ENCODE measurements around the gene COG5. TPM values are rescaled to one million over a fixed set of nuclear protein-coding genes. Genes with fewer than 3 reads are reported as not detected.

The COG5 gene
- total and polyA plus RNA-seq, 11 donors = 9.4 to 61.6 (median 42.1) TPM

- 96 to 100% (median 99%) methylated on average over 1 of the region's 1 CpG for WGBS, 4 donors
- no peaks in the 10 kb centered on the region for H3K27me3 ChIP-seq
- no peak for ATAC-seq
- DNase-seq = no peak
- H3K36me3 ChIP-seq = peaks cover 0 to 12% (median 0%) of the 10 kb centered on the region in 9 donors
- H3K9me3 ChIP-seq = no peaks in the 10 kb centered on the region
- no peak overlapping the region for H3K4me3 ChIP-seq
- peaks cover 0 to 10% (median 0%) of the 10 kb centered on the region in 12 donors for H3K4me1 ChIP-seq
- no peak for TF ChIP-seq POLR2A (IDR thresholded peaks at IDR 0.05)
- no peak for TF ChIP-seq CTCF (IDR thresholded peaks at IDR 0.05)
- intact Hi-C loops (cut with DNase I) = no loop called here
- no peak overlapping the region for H3K27ac ChIP-seq
Observed at GRCh38 chr7:107450970-107451369, 112.8 kb downstream of the COG5 start.

- Histone ChIP-seq H3K9me3 (no peaks in the 10 kb centered on the region), H3K36me3 (peaks cover 0 to 12% (median 0%) of the 10 kb centered on the region in 9 donors), H3K4me3 (no peak overlapping the region), H3K4me1 (peaks cover 0 to 3% (median 0%) of the 10 kb centered on the region in 12 donors), H3K27me3 (no peaks in the 10 kb centered on the region), H3K27ac (no peak overlapping the region)
- TF ChIP-seq POLR2A (IDR thresholded peaks at IDR 0.05) (no peak), CTCF (IDR thresholded peaks at IDR 0.05) (no peak)
- ATAC-seq (no peak), DNase-seq (no peak)
- 91 to 100% (median 94%) methylated on average over 1 of the region's 1 CpG for WGBS, 4 donors
- intact Hi-C loops (cut with DNase I) = no loop called here
Observed at GRCh38 chr7:107446988-107447387, 116.7 kb downstream of the COG5 start.

- Histone ChIP-seq H3K27me3 (no peaks in the 10 kb centered on the region), H3K4me3 (no peak overlapping the region), H3K4me1 (peaks cover 0 to 8% (median 0%) of the 10 kb centered on the region in 12 donors), H3K27ac (no peak overlapping the region), H3K36me3 (peaks cover 0 to 12% (median 0%) of the 10 kb centered on the region in 9 donors), H3K9me3 (no peaks in the 10 kb centered on the region)
- no peak for DNase-seq
- intact Hi-C loops (cut with DNase I) = no loop called here
- 94 to 97% (median 95%) methylated on average over 1 of the region's 1 CpG for WGBS, 4 donors
- TF ChIP-seq CTCF (IDR thresholded peaks at IDR 0.05) (no peak), POLR2A (IDR thresholded peaks at IDR 0.05) (no peak)
- no peak for ATAC-seq
Observed at GRCh38 chr7:107446531-107446930, 117.2 kb downstream of the COG5 start.

- DNase-seq (no peak), ATAC-seq (no peak)
- WGBS, 4 donors = 96 to 100% (median 98%) methylated on average over 1 of the region's 1 CpG
- Histone ChIP-seq H3K9me3 (no peaks in the 10 kb centered on the region), H3K4me1 (peaks cover 0 to 9% (median 0%) of the 10 kb centered on the region in 12 donors), H3K36me3 (no peaks in the 10 kb centered on the region), H3K27ac (no peak overlapping the region), H3K27me3 (no peaks in the 10 kb centered on the region), H3K4me3 (no peak overlapping the region)
- TF ChIP-seq CTCF (IDR thresholded peaks at IDR 0.05) (no peak), POLR2A (IDR thresholded peaks at IDR 0.05) (no peak)
- intact Hi-C loops (cut with DNase I) = no loop called here
Observed at GRCh38 chr7:107442678-107443077, 121.0 kb downstream of the COG5 start.

All from heart left ventricle (tissue), 16 donors.